8988T (cell line): Measurements from ENCODE around the gene KMT2A.
"Not testable (repeated sequence)": the region's sequence is repeated elsewhere in the genome, so short reads cannot be mapped to it uniquely, and the experiment has no call there.

ENCODE experiments used
- DNase-seq: peaks from one replicate; pipeline ENCODE4 v3.0.0; 2011

The KMT2A gene

GRCh38 chr11:118435893-118436624 lies at the start of gene KMT2A:
TSS of gene KMT2A (plus strand) at chr11:118436492. CDS start at chr11:118436513, 21 bp downstream.
- DNase-seq: peak; percentile 89

- DNase-seq: no peak
Observed at GRCh38 chr11:118396097-118396501, 40.2 kb upstream of the KMT2A start.

GRCh38 chr11:118397448-118397847 lies 38.8 kb upstream of the KMT2A start:
- no peak for DNase-seq

- no peak for DNase-seq
Observed at GRCh38 chr11:118398791-118399559, 37.3 kb upstream of the KMT2A start.

- peak; percentile 69 for DNase-seq
Observed at GRCh38 chr11:118401151-118401879, 35.0 kb upstream of the KMT2A start, which contains the start of gene ATP5MG. TSS of gene ATP5MG (plus strand) at chr11:118401606. CDS start at chr11:118401666, 60 bp downstream.

GRCh38 chr11:118401880-118402590 lies 34.3 kb upstream of the KMT2A start:
- no peak for DNase-seq

- not testable (repeated sequence) for DNase-seq
Observed at GRCh38 chr11:118402594-118402993, 33.7 kb upstream of the KMT2A start.

GRCh38 chr11:118406599-118407166 lies 29.6 kb upstream of the KMT2A start:
- DNase-seq: no peak

GRCh38 chr11:118410055-118410745 lies 26.1 kb upstream of the KMT2A start:
- no peak for DNase-seq

GRCh38 chr11:118411530-118411929 lies 24.8 kb upstream of the KMT2A start:
- DNase-seq: no peak

GRCh38 chr11:118412921-118413320 lies 23.4 kb upstream of the KMT2A start:
- no peak for DNase-seq

GRCh38 chr11:118415062-118415738 lies 21.1 kb upstream of the KMT2A start:
- DNase-seq: no peak

GRCh38 chr11:118415739-118416068 lies 20.6 kb upstream of the KMT2A start:
- DNase-seq: peak; percentile 32

GRCh38 chr11:118416900-118417299 lies 19.4 kb upstream of the KMT2A start:
- DNase-seq: not testable (repeated sequence)

GRCh38 chr11:118417801-118418200 lies 18.5 kb upstream of the KMT2A start:
- no peak for DNase-seq

GRCh38 chr11:118418766-118419165 lies 17.5 kb upstream of the KMT2A start:
- no peak for DNase-seq

- DNase-seq: no peak
Observed at GRCh38 chr11:118427707-118428106, 8.6 kb upstream of the KMT2A start.

GRCh38 chr11:118430956-118431355 lies 5.3 kb upstream of the KMT2A start:
- peak; percentile 27 for DNase-seq

- DNase-seq: no peak
Observed at GRCh38 chr11:118434123-118434552, 2.2 kb upstream of the KMT2A start.

- DNase-seq: peak; percentile 48
Observed at GRCh38 chr11:118434553-118435289, 1.6 kb upstream of the KMT2A start.
